Panc1 (cell line): ENCODE data around the gene SLC37A1. TPM values are rescaled to one million over a fixed set of nuclear protein-coding genes. Genes with fewer than 3 reads are reported as not detected.

Experiments
- ATAC-seq: fragments of 200-7000 bp; cut with Tn5 transposase; 2 replicates; pipeline ENCODE4 v1.9.1; 2020; ENCODE audit warnings: mild to moderate bottlenecking, moderate library complexity
- BruUV-seq: library from RNA; stranded (reverse); fragments of 400-500 nt; replicated peaks from 2 replicates; lab custom pipeline; 2021; lab: Mats Ljungman, UMichigan
- CTCF ChIA-PET: fragments of 300-600 bp; sonication (Branson Sonifier 250); formaldehyde crosslinking; loops from one replicate; lab custom pipeline; 2022; ENCODE audit warnings: antibody characterized with exemption; lab: Charles Lee
- POLR2A ChIA-PET: fragments of 300-600 bp; sonication (Branson Sonifier 250); formaldehyde crosslinking; loops from one replicate; lab custom pipeline; 2022; ENCODE audit warnings: antibody characterized with exemption; lab: Charles Lee
- DNase-seq: peaks from one replicate; pipeline ENCODE4 v3.0.0-alpha.2; 2010; ENCODE audit warnings: low read depth, low spot score
- H3K27ac ChIP-seq: 2 replicates; pipeline ENCODE4 v1.5.1; 2011; ENCODE audit warnings: mild to moderate bottlenecking, low read length, inconsistent platforms
- H3K27me3 ChIP-seq: fragments of 200-500 bp; sonication (Bioruptor generic); 2 replicates; pipeline ENCODE4 v1.6.0; 2014; ENCODE audit warnings: low read length, inconsistent platforms; ENCODE audit not compliant: control insufficient read depth, insufficient read depth
- H3K36me3 ChIP-seq: fragments of 200-500 bp; sonication (Bioruptor generic); 2 replicates; pipeline ENCODE4 v1.5.1; 2014; ENCODE audit warnings: inconsistent platforms, mild to moderate bottlenecking, low read length, moderate library complexity; ENCODE audit not compliant: control insufficient read depth, insufficient read depth
- H3K4me1 ChIP-seq: 2 replicates; pipeline ENCODE4 v1.5.1; 2011; ENCODE audit warnings: inconsistent platforms, mild to moderate bottlenecking, low read length, moderate library complexity; ENCODE audit not compliant: control insufficient read depth, insufficient read depth
- H3K4me3 ChIP-seq, 2 experiments: 2 replicates each; pipeline ENCODE4 v1.5.1; 2011 to 2012; ENCODE audit warnings: low read depth in 2 of 2, low read length in 2 of 2, mild to moderate bottlenecking in 2 of 2, inconsistent platforms in 1 of 2, moderate library complexity in 1 of 2
- H3K9me3 ChIP-seq: fragments of 200-500 bp; sonication (Bioruptor generic); 2 replicates; pipeline ENCODE4 v1.5.1; 2014; ENCODE audit warnings: low read depth, mild to moderate bottlenecking, inconsistent platforms, low read length, moderate library complexity; ENCODE audit not compliant: control insufficient read depth, insufficient read depth
- CTCF ChIP-seq: fragments of 450-650 bp; IDR thresholded peaks from 2 replicates; pipeline ENCODE4 v1.5.1; 2017; ENCODE audit warnings: mild to moderate bottlenecking
- POLR2AphosphoS5 ChIP-seq: IDR thresholded peaks from 2 replicates; pipeline ENCODE4 v1.6.1; 2012; ENCODE audit warnings: mild to moderate bottlenecking, low read depth, low read length, moderate library complexity
- REST ChIP-seq, 2 experiments: IDR thresholded peaks; 2 replicates each; pipeline ENCODE4 v1.6.1; 2011 to 2012; ENCODE audit warnings: low read depth in 2 of 2, control low read depth in 1 of 2, low read length in 1 of 2, mild to moderate bottlenecking in 1 of 2, moderate library complexity in 1 of 2; ENCODE audit not compliant: insufficient read depth in 1 of 2
- SIN3A ChIP-seq: IDR thresholded peaks from 2 replicates; pipeline ENCODE4 v1.6.1; 2012; ENCODE audit warnings: low read depth, mild to moderate bottlenecking, low read length, moderate library complexity, borderline replicate concordance; ENCODE audit not compliant: insufficient read depth
- TCF7L2 ChIP-seq: IDR thresholded peaks from 2 replicates; pipeline ENCODE4 v1.6.1; 2011; ENCODE audit warnings: mild to moderate bottlenecking, low read depth, low read length, inconsistent platforms
- in situ Hi-C: cut with HindIII; loops from 2 replicates; pipeline ENCODE4 v1.10.0; 2016; ENCODE audit warnings: low sequenced_read_pairs, low pct_unique_long_range_greater_than_20kb
- intact Hi-C: fragments of 100-400 bp; cut with micrococcal nuclease; formaldehyde crosslinking; loops from one replicate; pipeline ENCODE4 v1.10.0; 2022; ENCODE audit not compliant: unreplicated experiment
- total RNA-seq: library from RNA; stranded (reverse); gene quantifications from one replicate; pipeline ENCODE4 v1.2.1, GENCODE V29; 2021; ENCODE audit not compliant: unreplicated experiment

Gene SLC37A1
- total RNA-seq, 1 experiment from 2014 or later, result 7.7 TPM

GRCh38 chr21:42544544-42544943 lies 30.9 kb downstream of the SLC37A1 start:
- POLR2A ChIA-PET, result no interaction called here
- CTCF ChIA-PET, result no interaction called here
- in situ Hi-C loops, result no loop called here
- no TSS peak for BruUV-seq
- DNase-seq (no peak), ATAC-seq (no peak)
- Histone ChIP-seq H3K9me3 (no peaks in the 10 kb centered on the region), H3K4me1 (no peaks in the 10 kb centered on the region), H3K27ac (no peak overlapping the region), H3K36me3 (no peaks in the 10 kb centered on the region), H3K27me3 (no peaks in the 10 kb centered on the region), H3K4me3 (no peak overlapping the region)
- TF ChIP-seq POLR2AphosphoS5 (no peak), REST (IDR thresholded peaks at IDR 0.05; ENCODE audit: insufficient read depth in 1 of 2, low read depth in 2 of 2, low read length in 1 of 2) (no peak), CTCF (no peak), SIN3A (no peak)
- intact Hi-C loops, result no loop called here

GRCh38 chr21:42545317-42545716 lies 31.7 kb downstream of the SLC37A1 start:
- CTCF ChIA-PET, result no interaction called here
- in situ Hi-C loops, result no loop called here
- no peak for ATAC-seq

More at GRCh38 chr21:42545317-42545716, 31.7 kb downstream of the SLC37A1 start:
- H3K36me3 ChIP-seq, result no peaks in the 10 kb centered on the region
- no peak overlapping the region for H3K27ac ChIP-seq
- no peaks in the 10 kb centered on the region for H3K4me1 ChIP-seq
- DNase-seq, result no peak
- no peaks in the 10 kb centered on the region for H3K9me3 ChIP-seq
- no peaks in the 10 kb centered on the region for H3K27me3 ChIP-seq
- no TSS peak for BruUV-seq
- H3K4me3 ChIP-seq, result no peak overlapping the region
- intact Hi-C loops, result no loop called here
- POLR2A ChIA-PET, result no interaction called here
- no peak for TF ChIP-seq TCF7L2
- TF ChIP-seq REST (IDR thresholded peaks at IDR 0.05; ENCODE audit: insufficient read depth in 1 of 2, low read depth in 2 of 2, low read length in 1 of 2), result no peak
- TF ChIP-seq POLR2AphosphoS5, result no peak
- no peak for TF ChIP-seq CTCF
- TF ChIP-seq SIN3A, result no peak
